AG20443 (cell line): ENCODE data around the gene GAPVD1.
"Not testable (repeated sequence)": the region's sequence is repeated elsewhere in the genome, so short reads cannot be mapped to it uniquely, and the experiment has no call there.

Source experiments
- DNase-seq: peaks from one replicate; pipeline ENCODE4 v3.0.0; 2012; ENCODE audit warnings: low spot score, mixed read lengths

Gene GAPVD1

GRCh38 chr9:125374443-125375309 lies 113.0 kb downstream of the GAPVD1 start:
- DNase-seq = peak; percentile 92

DNA sequence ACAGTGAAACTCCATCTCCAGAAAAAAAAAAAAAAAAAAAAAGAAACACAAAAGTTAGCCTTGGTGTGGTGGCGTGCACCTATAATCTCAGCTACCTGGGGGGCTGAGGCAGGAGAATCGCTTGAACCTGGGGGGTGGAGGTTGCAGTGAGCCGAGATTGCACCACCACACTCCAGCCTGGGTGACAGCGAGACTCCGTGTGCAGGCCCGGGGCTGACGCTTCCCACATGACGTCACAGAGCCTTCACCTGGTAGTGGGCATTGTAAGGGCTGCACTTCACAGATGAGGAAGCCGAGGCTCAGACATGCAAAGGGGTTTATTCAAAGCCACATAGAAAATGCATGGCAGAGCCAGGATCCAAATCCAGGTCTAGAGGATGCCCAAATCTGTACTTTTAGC lies 114.2 kb downstream of the GAPVD1 start:
- no peak for DNase-seq

- DNase-seq = no peak
These were observed 114.9 kb downstream of the GAPVD1 start for GRCh38 chr9:125376261-125377226.

DNA sequence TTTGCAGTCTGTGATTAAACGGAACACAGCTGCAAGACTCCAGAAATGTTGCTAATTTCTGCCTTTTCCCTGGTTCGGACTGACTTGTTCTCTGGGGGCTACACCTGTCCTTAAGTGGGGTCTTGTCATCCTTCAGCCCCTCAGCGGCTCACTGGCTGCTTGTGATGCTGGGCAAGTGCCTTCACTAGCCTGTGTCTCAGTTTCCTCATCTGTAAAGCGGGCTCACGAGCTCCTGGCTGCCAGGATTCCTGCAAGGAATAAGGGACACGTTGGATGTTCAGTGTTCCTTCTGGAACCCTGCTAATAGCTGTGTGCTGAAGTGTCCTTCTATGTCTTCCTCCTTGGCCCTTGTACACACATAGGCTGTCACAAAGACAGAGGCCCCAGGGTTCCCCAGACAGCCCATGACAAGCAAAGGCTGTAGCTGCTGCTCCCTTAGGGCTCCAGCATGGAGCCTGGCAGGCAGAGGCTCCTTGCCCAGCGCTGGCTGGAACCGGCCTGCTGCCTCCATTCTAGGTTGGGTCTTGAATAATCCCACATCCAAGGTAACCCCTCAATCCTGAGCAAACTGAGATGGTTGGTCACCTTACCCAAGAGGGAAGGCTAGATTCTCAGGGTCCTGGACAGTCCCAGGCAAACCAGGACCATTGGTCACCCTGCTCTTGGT lies 116.1 kb downstream of the GAPVD1 start:
- no peak for DNase-seq

GRCh38 chr9:125378778-125379177 lies 117.2 kb downstream of the GAPVD1 start:
- DNase-seq = no peak

- no peak for DNase-seq
These were observed 117.6 kb downstream of the GAPVD1 start for GRCh38 chr9:125379208-125379607.

- DNase-seq = no peak
These were observed 118.8 kb downstream of the GAPVD1 start for GRCh38 chr9:125380406-125380805.

GRCh38 chr9:125387861-125388524 lies 126.4 kb downstream of the GAPVD1 start:
- no peak for DNase-seq

DNA sequence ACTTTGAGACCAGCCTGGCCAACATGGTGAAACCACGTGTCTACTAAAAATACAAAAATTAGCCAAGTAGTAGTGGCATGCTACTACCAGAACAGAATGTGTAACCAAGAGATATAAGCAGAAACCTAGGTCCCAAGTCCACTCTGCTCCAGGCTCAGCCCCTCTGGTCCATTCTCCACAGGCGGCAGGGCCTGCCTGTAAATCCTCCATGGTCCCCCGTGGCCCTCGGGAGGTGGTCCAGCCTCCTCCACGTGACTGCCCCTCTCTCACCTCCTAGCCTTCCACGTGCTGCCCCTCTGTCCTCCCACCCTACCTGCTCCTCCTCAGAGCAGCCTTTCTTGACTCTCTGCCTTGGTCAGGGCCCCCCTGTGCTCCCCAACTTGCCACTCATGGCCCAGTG lies 127.4 kb downstream of the GAPVD1 start:
- no peak for DNase-seq

GRCh38 chr9:125391704-125392103 lies 130.1 kb downstream of the GAPVD1 start:
- no peak for DNase-seq

GRCh38 chr9:125393426-125393825 lies 131.8 kb downstream of the GAPVD1 start:
- DNase-seq = no peak

- no peak for DNase-seq
These were observed 135.2 kb downstream of the GAPVD1 start for GRCh38 chr9:125396799-125397198.

- peak; percentile 76 for DNase-seq
These were observed 136.1 kb downstream of the GAPVD1 start for GRCh38 chr9:125397736-125398135.

DNA sequence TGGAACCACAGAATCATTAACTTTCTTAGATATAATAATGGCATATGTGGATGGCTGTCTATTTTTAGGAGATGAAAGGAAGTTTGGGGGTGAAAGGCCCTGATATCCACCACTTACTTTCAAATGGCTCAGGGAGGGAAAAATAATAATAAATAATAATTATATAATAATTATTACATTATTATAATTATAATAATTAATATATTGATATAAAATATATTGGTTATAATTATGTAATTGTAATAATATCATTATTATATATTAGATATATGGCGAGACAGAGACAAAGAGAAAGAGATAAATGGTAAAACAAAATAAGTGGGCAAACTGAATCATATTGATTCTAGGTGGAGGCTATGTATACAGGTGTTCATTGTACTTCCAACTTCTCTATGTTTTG lies 136.6 kb downstream of the GAPVD1 start:
- no peak for DNase-seq

GRCh38 chr9:125399165-125399564 lies 137.5 kb downstream of the GAPVD1 start:
- DNase-seq = no peak

DNA sequence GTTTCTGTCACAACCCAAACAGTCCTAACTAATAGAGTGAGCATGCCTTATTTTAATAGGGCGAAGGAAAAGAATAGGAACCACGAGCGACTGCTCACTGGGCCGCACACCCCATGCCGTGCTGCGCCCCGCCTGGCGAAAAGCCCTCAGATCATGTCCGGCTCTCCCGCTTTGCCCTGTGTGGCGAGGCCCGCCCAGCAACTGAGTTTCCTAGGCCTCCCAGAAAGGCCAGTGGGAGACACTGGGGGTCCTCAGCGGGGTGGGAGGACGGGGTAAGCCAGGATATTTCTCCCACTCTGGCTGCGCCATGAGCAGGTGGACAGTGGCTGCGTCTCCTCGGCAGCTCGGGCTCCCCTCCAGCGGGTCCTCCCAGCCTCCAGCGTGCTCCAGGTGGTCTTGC lies 138.0 kb downstream of the GAPVD1 start:
- DNase-seq = no peak

GRCh38 chr9:125400232-125400631 lies 138.6 kb downstream of the GAPVD1 start:
- DNase-seq = not testable (repeated sequence)

GRCh38 chr9:125400725-125401716 lies 139.4 kb downstream of the GAPVD1 start:
- DNase-seq = no peak

- DNase-seq = no peak
These were observed 143.1 kb downstream of the GAPVD1 start for GRCh38 chr9:125404733-125405132.
